ENCODE measurements around the gene CNDP2. TPM values are rescaled to one million over a fixed set of nuclear protein-coding genes. Genes with fewer than 3 reads are reported as not detected.

Gene CNDP2
- total RNA-seq, 1 experiment from 2014 or later, result 57.6 TPM

DNA sequence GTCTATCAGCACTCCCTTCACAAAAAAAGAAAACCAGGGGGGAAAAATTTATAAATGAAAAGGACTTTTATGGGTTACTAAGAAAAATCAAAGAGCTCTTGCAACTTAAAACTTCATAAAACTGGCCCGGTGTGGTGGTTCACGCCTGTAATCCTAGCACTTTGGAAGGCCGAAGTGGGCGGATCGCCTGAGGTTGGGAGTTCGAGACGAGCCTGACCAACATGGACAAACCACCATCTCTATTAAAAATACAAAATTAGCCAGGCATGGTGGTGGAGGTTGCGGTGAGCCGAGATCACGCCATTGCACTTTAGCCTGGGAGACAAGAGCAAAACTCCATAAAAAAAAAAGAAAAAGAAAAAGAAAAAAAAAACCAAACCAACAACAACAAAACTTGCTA lies 40.8 kb upstream of the CNDP2 start:
- no TSS peak for BruUV-seq (replicated peaks)
- Histone ChIP-seq H3K27ac (ENCODE audit: low read length) (no peak overlapping the region), H3K27me3 (ENCODE audit: low read length) (peaks cover 95% of the 10 kb centered on the region), H3K4me2 (ENCODE audit: low read length) (no peak overlapping the region), H3F3A (ENCODE audit: low read length, unreplicated experiment) (no peaks in the 10 kb centered on the region), H3K79me2 (ENCODE audit: low read length) (no peaks in the 10 kb centered on the region), H3K4me3 (ENCODE audit: low read length) (no peak overlapping the region), H4K20me1 (ENCODE audit: low read length) (no peaks in the 10 kb centered on the region), H3K9me2 (replicated peaks; ENCODE audit: low read length) (no peaks in the 10 kb centered on the region), H3K4me1 (ENCODE audit: insufficient read depth, low read length) (no peaks in the 10 kb centered on the region), H3K36me3 (ENCODE audit: low read depth, low read length) (no peaks in the 10 kb centered on the region), H3K9me3 (ENCODE audit: low read length) (no peaks in the 10 kb centered on the region), H2AFZ (ENCODE audit: low read length) (no peak overlapping the region), H3K9ac (ENCODE audit: low read length) (no peak overlapping the region)
- ChIA-PET POLR2A (ENCODE audit: unreplicated experiment) (no interaction called here), CTCF (no interaction called here)
- intact Hi-C loops (cut with micrococcal nuclease), result no loop called here
- TF ChIP-seq EZH2phosphoT487 (IDR thresholded peaks at IDR 0.05; ENCODE audit: borderline replicate concordance, low read length) (no peak), EZH2 (IDR thresholded peaks at IDR 0.05; ENCODE audit: low read length, unreplicated experiment) (no peak)
- TF ChIP-seq, protein P1, sequence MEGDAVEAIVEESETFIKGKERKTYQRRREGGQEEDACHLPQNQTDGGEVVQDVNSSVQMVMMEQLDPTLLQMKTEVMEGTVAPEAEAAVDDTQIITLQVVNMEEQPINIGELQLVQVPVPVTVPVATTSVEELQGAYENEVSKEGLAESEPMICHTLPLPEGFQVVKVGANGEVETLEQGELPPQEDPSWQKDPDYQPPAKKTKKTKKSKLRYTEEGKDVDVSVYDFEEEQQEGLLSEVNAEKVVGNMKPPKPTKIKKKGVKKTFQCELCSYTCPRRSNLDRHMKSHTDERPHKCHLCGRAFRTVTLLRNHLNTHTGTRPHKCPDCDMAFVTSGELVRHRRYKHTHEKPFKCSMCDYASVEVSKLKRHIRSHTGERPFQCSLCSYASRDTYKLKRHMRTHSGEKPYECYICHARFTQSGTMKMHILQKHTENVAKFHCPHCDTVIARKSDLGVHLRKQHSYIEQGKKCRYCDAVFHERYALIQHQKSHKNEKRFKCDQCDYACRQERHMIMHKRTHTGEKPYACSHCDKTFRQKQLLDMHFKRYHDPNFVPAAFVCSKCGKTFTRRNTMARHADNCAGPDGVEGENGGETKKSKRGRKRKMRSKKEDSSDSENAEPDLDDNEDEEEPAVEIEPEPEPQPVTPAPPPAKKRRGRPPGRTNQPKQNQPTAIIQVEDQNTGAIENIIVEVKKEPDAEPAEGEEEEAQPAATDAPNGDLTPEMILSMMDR (conservative IDR thresholded peaks at IDR 0.05; ENCODE audit: low read depth, low read length), result no peak
- DNase-seq (no peak), ATAC-seq (no peak)

DNA sequence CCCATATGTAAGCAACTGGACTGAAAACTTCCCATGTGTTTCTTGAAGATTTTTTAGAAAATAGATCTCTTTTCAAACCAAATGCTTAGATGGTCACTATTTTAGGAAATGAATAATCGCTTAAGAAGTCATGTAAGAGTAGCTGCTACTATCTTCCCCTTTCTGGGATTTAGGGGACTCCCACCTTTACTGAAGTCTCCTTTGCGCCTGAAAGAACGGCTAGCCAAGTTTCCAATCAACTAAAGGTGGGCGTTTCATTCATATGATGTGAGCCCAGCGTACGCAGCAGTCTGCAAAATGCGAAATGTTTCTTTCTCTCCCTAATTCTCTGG lies 40.2 kb upstream of the CNDP2 start:
- no peak overlapping the region for H3K4me3 ChIP-seq (ENCODE audit: low read length)
- POLR2A ChIA-PET (ENCODE audit: unreplicated experiment), result no interaction called here
- H3K4me1 ChIP-seq (ENCODE audit: insufficient read depth, low read length), result no peaks in the 10 kb centered on the region
- no peak overlapping the region for H3K9ac ChIP-seq (ENCODE audit: low read length)
- BruUV-seq (replicated peaks), result no TSS peak
- CTCF ChIA-PET, result no interaction called here
- peak; percentile 3 for TF ChIP-seq EZH2 (IDR thresholded peaks at IDR 0.05; ENCODE audit: low read length, unreplicated experiment)
- TF ChIP-seq, protein P1 (conservative IDR thresholded peaks at IDR 0.05; ENCODE audit: low read depth, low read length), result no peak
- H3F3A ChIP-seq (ENCODE audit: low read length, unreplicated experiment), result no peaks in the 10 kb centered on the region
- peaks cover 95% of the 10 kb centered on the region for H3K27me3 ChIP-seq (ENCODE audit: low read length)
- DNase-seq (no peak), ATAC-seq (no peak)
- H2AFZ ChIP-seq (ENCODE audit: low read length), result no peak overlapping the region
- no peaks in the 10 kb centered on the region for H3K79me2 ChIP-seq (ENCODE audit: low read length)
- H3K27ac ChIP-seq (ENCODE audit: low read length), result no peak overlapping the region
- no peaks in the 10 kb centered on the region for H4K20me1 ChIP-seq (ENCODE audit: low read length)
- no peak overlapping the region for H3K4me2 ChIP-seq (ENCODE audit: low read length)
- intact Hi-C loops (cut with micrococcal nuclease), result no loop called here
- no peaks in the 10 kb centered on the region for H3K36me3 ChIP-seq (ENCODE audit: low read depth, low read length)
- H3K9me3 ChIP-seq (ENCODE audit: low read length), result no peaks in the 10 kb centered on the region
- H3K9me2 ChIP-seq (replicated peaks; ENCODE audit: low read length), result no peaks in the 10 kb centered on the region

DNA sequence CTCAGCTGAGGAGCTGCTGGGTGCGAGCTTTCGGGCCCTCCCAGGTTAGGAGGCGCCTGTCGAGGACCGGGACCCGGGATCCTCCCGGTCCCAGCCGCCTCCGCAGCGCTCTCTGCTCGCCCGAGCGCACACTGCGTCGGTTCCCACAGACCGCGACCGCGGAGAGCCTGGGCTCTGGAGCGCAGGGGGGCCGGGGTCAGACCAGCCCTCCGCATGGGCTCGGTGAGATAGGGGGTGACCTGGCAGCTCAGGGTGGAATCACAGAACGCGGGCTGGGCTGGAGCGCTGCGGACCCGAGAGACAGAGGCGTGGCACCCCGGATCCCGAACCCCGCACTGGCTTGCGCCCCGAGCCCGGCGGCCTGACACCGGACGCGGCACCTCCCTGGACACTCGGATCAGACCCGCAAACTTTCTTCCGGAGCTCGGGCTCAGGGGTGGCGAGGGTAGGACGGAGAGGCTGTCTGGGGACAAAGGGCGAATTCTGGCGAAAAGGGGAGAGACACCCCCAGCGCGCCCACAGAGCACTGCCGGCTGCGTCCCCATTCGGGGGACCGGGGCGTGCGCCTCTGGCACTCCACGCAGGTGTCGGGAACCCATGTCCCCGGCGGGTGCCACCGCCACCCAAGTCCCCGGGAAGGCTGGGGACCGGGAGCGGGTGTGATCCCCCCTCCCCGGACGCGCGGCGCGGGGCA lies 39.7 kb upstream of the CNDP2 start:
- H3K9me2 ChIP-seq (replicated peaks; ENCODE audit: low read length), result no peaks in the 10 kb centered on the region
- CTCF ChIA-PET, result no interaction called here
- H2AFZ ChIP-seq (ENCODE audit: low read length), result no peak overlapping the region
- BruUV-seq (replicated peaks), result no TSS peak
- TF ChIP-seq EZH2phosphoT487 (IDR thresholded peaks at IDR 0.05; ENCODE audit: borderline replicate concordance, low read length) (peak; percentile 70; the same call in 1 of the 2 replicates), EZH2 (IDR thresholded peaks at IDR 0.05; ENCODE audit: low read length, unreplicated experiment) (peak; percentile 63)
- TF ChIP-seq, protein P1 (conservative IDR thresholded peaks at IDR 0.05; ENCODE audit: low read depth, low read length), result no peak
- no peak overlapping the region for H3K27ac ChIP-seq (ENCODE audit: low read length)
- POLR2A ChIA-PET (ENCODE audit: unreplicated experiment), result no interaction called here
- H3K79me2 ChIP-seq (ENCODE audit: low read length), result no peaks in the 10 kb centered on the region
- ATAC-seq (no peak), DNase-seq (no peak)
- no peak overlapping the region for H3K9ac ChIP-seq (ENCODE audit: low read length)
- no peaks in the 10 kb centered on the region for H3K4me1 ChIP-seq (ENCODE audit: insufficient read depth, low read length)
- H3F3A ChIP-seq (ENCODE audit: low read length, unreplicated experiment), result no peaks in the 10 kb centered on the region
- H3K9me3 ChIP-seq (ENCODE audit: low read length), result no peaks in the 10 kb centered on the region
- no peak overlapping the region for H3K4me3 ChIP-seq (ENCODE audit: low read length)
- intact Hi-C loops (cut with micrococcal nuclease), result no loop called here
- H4K20me1 ChIP-seq (ENCODE audit: low read length), result no peaks in the 10 kb centered on the region
- H3K4me2 ChIP-seq (ENCODE audit: low read length), result no peak overlapping the region
- H3K27me3 ChIP-seq (ENCODE audit: low read length), result peaks cover 92% of the 10 kb centered on the region
- H3K36me3 ChIP-seq (ENCODE audit: low read depth, low read length), result no peaks in the 10 kb centered on the region
